Adipocyte (in vitro differentiated cells): Measurements from ENCODE around the gene GCGR.
"Not testable (repeated sequence)": the region's sequence is repeated elsewhere in the genome, so short reads cannot be mapped to it uniquely, and the experiment has no call there.

ENCODE experiments used
- DNase-seq: peaks from one replicate; pipeline ENCODE4 v3.0.0-alpha.2; 2015; ENCODE audit warnings: low read depth
- H3K27me3 ChIP-seq: replicated peaks from 2 replicates; pipeline ENCODE4 v1.7.0; 2013; ENCODE audit warnings: mild to moderate bottlenecking, low read length, moderate library complexity; ENCODE audit not compliant: control insufficient read depth, insufficient read depth
- H3K36me3 ChIP-seq: 2 replicates; pipeline ENCODE4 v1.7.0; 2013; ENCODE audit warnings: low read length, mild to moderate bottlenecking, moderate library complexity; ENCODE audit not compliant: control insufficient read depth, insufficient read depth, severe bottlenecking
- H3K4me1 ChIP-seq: 2 replicates; pipeline ENCODE4 v1.7.0; 2013; ENCODE audit warnings: mild to moderate bottlenecking, low read length, moderate library complexity; ENCODE audit not compliant: control insufficient read depth, insufficient read depth
- H3K4me3 ChIP-seq: 2 replicates; pipeline ENCODE4 v1.7.0; 2013; ENCODE audit warnings: mild to moderate bottlenecking, low read length, moderate library complexity
- H3K9ac ChIP-seq: 2 replicates; pipeline ENCODE4 v1.7.0; 2013; ENCODE audit warnings: mild to moderate bottlenecking, low read length, moderate library complexity
- H3K9me3 ChIP-seq: 2 replicates; pipeline ENCODE4 v1.7.0; 2013; ENCODE audit warnings: mild to moderate bottlenecking, low read length, moderate library complexity; ENCODE audit not compliant: control insufficient read depth

The GCGR gene

GRCh38 chr17:81837641-81838040, 33.7 kb downstream of the GCGR start:
- H3K9ac ChIP-seq: no peak overlapping the region
- no peak for DNase-seq
- no peaks in the 10 kb centered on the region for H3K9me3 ChIP-seq
- H3K27me3 ChIP-seq: no peaks in the 10 kb centered on the region
- peaks cover 5% of the 10 kb centered on the region for H3K36me3 ChIP-seq
- peaks cover 7% of the 10 kb centered on the region for H3K4me1 ChIP-seq
- no peak overlapping the region for H3K4me3 ChIP-seq

- Histone ChIP-seq H3K9me3 (no peaks in the 10 kb centered on the region), H3K4me3 (no peak overlapping the region), H3K4me1 (peaks cover 7% of the 10 kb centered on the region), H3K36me3 (peaks cover 17% of the 10 kb centered on the region), H3K9ac (no peak overlapping the region), H3K27me3 (no peaks in the 10 kb centered on the region)
- no peak for DNase-seq
These were observed 34.9 kb downstream of the GCGR start for GRCh38 chr17:81838753-81839255.

DNA sequence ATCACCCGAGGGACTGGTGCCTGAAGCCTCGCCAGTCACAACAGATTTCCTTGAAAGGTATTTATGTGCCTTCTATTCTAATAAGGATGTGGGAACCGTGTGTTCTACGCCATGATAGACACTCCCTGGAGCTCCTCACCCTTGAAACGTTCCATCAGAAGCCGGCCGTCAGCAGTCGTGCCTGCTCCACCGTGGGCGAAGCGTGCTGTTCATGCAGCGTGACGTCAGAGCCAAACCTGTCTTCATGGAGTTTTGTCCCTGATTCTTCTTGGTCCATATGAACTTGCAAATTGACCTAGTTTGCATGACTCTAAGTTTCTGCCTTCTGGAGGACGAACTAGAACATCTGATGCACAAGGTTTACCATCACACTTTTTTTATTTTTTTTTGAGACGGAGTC, 35.4 kb downstream of the GCGR start:
- Histone ChIP-seq H3K9me3 (no peaks in the 10 kb centered on the region), H3K4me3 (no peak overlapping the region), H3K36me3 (peaks cover 22% of the 10 kb centered on the region), H3K9ac (no peak overlapping the region), H3K4me1 (peaks cover 5% of the 10 kb centered on the region), H3K27me3 (no peaks in the 10 kb centered on the region)
- no peak for DNase-seq

DNA sequence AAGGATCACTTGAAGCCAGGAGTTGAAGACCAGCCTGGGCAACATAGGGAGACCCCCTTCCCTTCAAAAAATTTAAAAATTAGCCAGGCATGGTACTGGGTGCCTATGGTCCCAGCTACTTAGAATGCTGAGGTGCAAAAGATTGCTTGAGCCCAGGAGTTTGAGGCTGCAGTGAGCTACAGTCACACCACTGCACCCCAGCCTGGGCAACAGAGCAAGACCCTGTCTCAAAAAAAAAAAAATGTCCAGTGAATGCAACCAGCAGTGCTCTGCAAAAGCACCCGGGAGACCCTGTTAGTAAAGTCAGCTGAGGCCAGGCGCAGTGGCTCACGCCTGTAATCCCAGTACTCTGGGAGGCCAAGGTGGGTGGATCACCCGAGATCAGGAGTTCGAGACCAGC, 36.1 kb downstream of the GCGR start:
- H3K36me3 ChIP-seq: peaks cover 29% of the 10 kb centered on the region
- DNase-seq, H3K4me1 ChIP-seq, H3K9ac ChIP-seq, H3K4me3 ChIP-seq, H3K9me3 ChIP-seq, H3K27me3 ChIP-seq: not testable (repeated sequence)

DNA sequence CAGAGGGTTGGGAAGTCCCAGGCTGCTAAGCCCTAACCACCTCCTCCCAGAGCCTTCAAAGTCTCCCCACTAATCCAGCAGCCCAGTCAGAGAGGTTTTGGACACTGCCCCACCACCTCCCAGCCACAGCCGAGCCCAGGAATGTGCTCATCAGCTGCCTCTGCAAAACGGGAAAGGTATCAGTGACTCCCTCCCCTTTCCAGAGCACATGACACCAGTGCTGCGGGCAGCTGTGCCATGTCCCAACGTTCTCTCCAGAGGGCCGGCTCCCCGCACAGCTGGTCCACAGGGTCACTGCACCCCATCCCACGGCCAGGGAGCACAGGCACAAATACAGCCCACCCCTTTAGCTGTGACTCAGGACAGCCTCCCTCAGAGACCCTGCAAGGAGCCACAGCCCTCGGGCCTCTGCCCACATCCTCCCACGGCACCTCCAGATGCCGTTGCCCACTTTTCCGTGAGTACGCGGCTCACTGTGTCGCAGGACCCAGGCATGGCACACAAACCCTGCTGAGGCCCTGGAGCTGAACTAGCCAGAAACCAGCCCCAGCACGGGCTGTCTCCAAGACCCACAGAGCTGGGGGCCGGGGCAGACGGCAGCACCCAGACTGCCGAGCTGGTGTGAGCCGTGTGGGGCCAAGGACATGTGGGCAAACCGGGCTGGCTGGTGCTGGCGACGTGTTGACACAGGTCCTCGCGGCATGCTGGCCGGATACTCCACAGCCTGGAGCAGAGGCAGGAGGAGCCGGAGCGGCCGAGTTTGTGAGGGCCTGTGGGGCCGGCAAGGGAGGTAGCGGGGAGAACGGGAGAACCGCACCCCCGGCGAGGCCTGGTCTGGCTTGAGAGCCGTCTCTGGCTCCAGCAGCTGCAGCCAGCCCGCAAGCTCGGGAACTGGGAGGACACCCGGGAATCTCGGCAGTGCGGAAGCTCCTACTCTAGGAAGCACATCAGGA, 37.2 kb downstream of the GCGR start:
- H3K9ac ChIP-seq: no peak overlapping the region
- H3K9me3 ChIP-seq: no peaks in the 10 kb centered on the region
- H3K4me1 ChIP-seq: peaks cover 5% of the 10 kb centered on the region
- no peaks in the 10 kb centered on the region for H3K27me3 ChIP-seq
- peaks cover 40% of the 10 kb centered on the region for H3K36me3 ChIP-seq
- H3K4me3 ChIP-seq: no peak overlapping the region
- DNase-seq: no peak

GRCh38 chr17:81841866-81842265, 37.9 kb downstream of the GCGR start:
- Histone ChIP-seq H3K4me1 (peaks cover 5% of the 10 kb centered on the region), H3K4me3 (no peak overlapping the region), H3K9ac (no peak overlapping the region), H3K27me3 (no peaks in the 10 kb centered on the region), H3K36me3 (peaks cover 48% of the 10 kb centered on the region), H3K9me3 (no peaks in the 10 kb centered on the region)
- DNase-seq: no peak

- Histone ChIP-seq H3K4me3 (no peak overlapping the region), H3K4me1 (peaks cover 5% of the 10 kb centered on the region), H3K27me3 (no peaks in the 10 kb centered on the region), H3K9ac (no peak overlapping the region), H3K9me3 (no peaks in the 10 kb centered on the region), H3K36me3 (peaks cover 52% of the 10 kb centered on the region)
- no peak for DNase-seq
These were observed 38.4 kb downstream of the GCGR start for GRCh38 chr17:81842378-81842724.

GRCh38 chr17:81842725-81843504, 39.0 kb downstream of the GCGR start:
- Histone ChIP-seq H3K9ac (peak overlapping the region; percentile 31), H3K4me1 (peaks cover 5% of the 10 kb centered on the region), H3K36me3 (peaks cover 57% of the 10 kb centered on the region), H3K27me3 (no peaks in the 10 kb centered on the region), H3K4me3 (no peak overlapping the region), H3K9me3 (no peaks in the 10 kb centered on the region)
- DNase-seq: no peak

GRCh38 chr17:81843713-81844326, 39.9 kb downstream of the GCGR start:
- no peak for DNase-seq
- Histone ChIP-seq H3K9me3 (no peaks in the 10 kb centered on the region), H3K9ac (no peak overlapping the region), H3K36me3 (peaks cover 62% of the 10 kb centered on the region), H3K4me1 (peaks cover 5% of the 10 kb centered on the region), H3K4me3 (no peak overlapping the region), H3K27me3 (no peaks in the 10 kb centered on the region)

GRCh38 chr17:81844327-81844851, 40.4 kb downstream of the GCGR start:
- Histone ChIP-seq H3K9me3 (no peaks in the 10 kb centered on the region), H3K9ac (no peak overlapping the region), H3K27me3 (no peaks in the 10 kb centered on the region), H3K4me3 (no peak overlapping the region), H3K4me1 (peaks cover 5% of the 10 kb centered on the region), H3K36me3 (peaks cover 66% of the 10 kb centered on the region)
- no peak for DNase-seq

- Histone ChIP-seq H3K4me1 (peaks cover 5% of the 10 kb centered on the region), H3K9ac (no peak overlapping the region), H3K9me3 (no peaks in the 10 kb centered on the region), H3K27me3 (no peaks in the 10 kb centered on the region), H3K4me3 (no peak overlapping the region), H3K36me3 (peaks cover 71% of the 10 kb centered on the region)
- no peak for DNase-seq
These were observed 40.9 kb downstream of the GCGR start for GRCh38 chr17:81844887-81845286.
